HG03025 (cell line): ENCODE data around the gene ATP9B.

Experiments used
- ATAC-seq: cut with Tn5 transposase; IDR thresholded peaks from one replicate; pipeline ENCODE4 v1.9.1; 2021; ENCODE audit warnings: mild to moderate bottlenecking, moderate library complexity; ENCODE audit not compliant: unreplicated experiment, low FRiP score

ATP9B gene

GRCh38 chr18:79403723-79404566, 334.8 kb downstream of the ATP9B start:
- no peak for ATAC-seq

GRCh38 chr18:79404567-79404910, 335.3 kb downstream of the ATP9B start:
- ATAC-seq, result no peak

DNA sequence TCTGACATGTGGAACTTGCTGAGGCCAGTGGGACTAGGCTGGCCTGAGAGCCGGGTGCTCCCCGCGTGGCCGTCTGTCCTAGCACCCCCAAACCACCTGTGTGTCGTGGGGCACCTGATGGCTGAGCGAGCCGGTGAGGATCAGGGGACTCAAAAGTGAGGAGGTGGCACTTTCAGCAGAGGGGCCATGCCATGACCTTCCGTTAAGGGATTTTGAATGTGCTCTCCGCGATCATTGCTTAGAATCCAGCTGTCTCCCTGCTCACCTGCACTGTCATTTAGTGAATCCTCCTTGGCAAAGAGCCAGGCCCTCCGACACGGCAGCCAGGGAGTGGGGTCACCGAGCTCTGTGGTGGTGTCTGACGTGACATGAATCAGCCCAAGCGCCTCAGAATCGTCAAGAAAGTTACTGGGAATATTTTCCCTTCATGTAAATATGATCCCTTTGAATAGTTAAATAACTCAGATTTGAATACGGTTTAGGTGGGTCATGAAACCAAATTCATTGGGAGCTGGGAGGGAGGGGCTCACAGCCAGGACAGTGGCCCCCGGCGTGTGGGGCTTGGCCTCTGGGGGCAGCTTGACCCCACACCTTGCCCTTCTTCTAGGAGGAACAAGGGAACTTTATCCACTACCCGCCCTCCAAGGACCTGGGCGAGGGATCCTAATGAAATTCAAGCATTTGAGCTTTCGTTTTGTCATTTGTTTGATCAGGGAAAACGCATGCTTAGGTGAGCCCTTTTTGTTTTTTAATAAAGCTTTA, 336.0 kb downstream of the ATP9B start:
- no peak for ATAC-seq

- peak; percentile 58 for ATAC-seq
These were observed 336.8 kb downstream of the ATP9B start for GRCh38 chr18:79405781-79406575.

DNA sequence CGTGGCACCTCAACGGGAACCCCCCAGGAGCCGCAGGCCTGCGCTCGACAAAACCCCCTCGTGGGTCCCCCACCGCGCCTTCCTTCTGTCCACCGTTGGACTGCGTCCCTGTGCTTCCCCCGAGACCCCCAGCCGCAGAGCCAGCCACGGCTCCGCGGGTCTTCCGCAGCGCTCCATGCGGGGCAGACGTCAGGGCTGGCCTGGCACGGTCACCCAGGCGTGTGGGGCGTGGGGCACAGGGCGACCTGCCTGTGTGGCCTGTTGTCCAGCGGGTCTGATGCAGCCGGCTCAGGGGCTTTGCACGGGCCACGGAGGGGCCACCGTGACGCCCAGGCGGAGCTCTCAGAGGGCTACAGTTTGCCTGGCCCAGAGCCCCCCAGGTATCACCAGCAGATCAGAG, 337.5 kb downstream of the ATP9B start:
- no peak for ATAC-seq

- no peak for ATAC-seq
These were observed 340.1 kb downstream of the ATP9B start for GRCh38 chr18:79409313-79409712.

DNA sequence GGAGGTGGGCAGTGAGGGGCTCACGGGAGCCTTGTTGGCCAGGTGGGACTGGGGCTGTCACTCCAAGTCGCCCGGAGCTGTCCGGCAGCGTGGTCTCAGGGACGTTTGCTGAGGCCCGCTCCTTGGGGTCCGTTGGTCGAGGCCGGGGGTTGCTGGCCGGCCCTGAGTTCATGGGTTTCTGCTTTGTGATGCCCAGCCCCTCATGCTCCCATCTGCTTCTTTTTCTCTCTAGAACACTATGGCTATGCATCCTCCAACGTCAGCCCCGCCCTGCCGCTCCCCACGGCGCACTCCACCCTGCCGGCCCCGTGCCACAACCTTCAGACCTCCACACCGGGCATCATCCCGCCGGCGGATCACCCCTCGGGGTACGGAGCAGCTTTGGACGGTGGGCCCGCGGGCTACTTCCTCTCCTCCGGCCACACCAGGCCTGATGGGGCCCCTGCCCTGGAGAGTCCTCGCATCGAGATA, 341.0 kb downstream of the ATP9B start:
- no peak for ATAC-seq

DNA sequence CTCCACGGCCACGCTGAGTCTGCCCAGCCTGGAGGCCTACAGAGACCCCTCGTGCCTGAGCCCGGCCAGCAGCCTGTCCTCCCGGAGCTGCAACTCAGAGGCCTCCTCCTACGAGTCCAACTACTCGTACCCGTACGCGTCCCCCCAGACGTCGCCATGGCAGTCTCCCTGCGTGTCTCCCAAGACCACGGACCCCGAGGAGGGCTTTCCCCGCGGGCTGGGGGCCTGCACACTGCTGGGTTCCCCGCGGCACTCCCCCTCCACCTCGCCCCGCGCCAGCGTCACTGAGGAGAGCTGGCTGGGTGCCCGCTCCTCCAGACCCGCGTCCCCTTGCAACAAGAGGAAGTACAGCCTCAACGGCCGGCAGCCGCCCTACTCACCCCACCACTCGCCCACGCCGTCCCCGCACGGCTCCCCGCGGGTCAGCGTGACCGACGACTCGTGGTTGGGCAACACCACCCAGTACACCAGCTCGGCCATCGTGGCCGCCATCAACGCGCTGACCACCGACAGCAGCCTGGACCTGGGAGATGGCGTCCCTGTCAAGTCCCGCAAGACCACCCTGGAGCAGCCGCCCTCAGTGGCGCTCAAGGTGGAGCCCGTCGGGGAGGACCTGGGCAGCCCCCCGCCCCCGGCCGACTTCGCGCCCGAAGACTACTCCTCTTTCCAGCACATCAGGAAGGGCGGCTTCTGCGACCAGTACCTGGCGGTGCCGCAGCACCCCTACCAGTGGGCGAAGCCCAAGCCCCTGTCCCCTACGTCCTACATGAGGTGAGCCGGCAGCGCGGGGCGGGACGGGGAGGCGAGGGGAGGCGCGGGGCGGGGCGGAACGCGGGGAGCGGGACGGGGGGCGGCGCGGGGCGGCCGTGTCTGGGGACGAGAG, 341.8 kb downstream of the ATP9B start:
- no peak for ATAC-seq

GRCh38 chr18:79411614-79412526, 342.7 kb downstream of the ATP9B start:
- ATAC-seq, result no peak

- no peak for ATAC-seq
These were observed 343.8 kb downstream of the ATP9B start for GRCh38 chr18:79413025-79413424.

DNA sequence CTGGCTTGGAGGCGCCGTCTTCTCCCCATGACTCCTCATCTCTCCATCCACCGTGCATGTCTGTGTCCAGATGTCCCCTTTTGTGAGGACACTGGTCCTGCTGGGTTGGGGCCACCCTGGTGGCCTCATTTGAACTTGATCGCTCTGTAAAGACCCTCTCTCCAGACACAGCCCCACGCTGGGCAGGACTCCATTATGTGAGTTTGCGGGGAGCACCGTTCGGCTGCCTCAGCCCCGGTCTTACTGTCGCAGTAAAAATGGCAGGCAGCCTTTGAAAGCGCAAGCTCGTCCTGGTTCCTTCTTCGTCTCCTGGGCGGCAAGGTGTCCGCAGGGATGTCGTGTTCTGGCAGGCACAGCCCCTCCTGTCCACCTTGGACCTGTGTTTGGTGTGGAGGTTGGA, 344.2 kb downstream of the ATP9B start:
- ATAC-seq, result no peak

DNA sequence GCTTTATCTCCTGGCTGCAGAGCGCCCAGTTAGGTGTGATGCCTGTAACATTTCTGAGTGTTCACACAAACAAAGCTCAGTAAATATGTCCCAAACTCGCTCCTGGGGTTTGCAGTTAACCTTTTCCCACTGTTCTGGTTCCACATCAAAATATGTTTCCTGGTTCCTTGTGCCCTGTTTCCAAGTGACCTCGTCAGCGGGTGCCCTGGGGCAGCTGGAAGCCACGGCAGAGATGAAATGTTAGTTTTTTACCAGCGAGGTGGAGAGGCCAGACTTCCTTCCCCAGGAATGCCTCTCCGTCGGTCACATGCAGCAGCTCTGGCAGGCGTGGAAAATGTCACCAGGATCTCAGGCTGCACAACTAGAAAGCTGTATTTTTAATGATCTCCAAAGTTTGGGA, 344.7 kb downstream of the ATP9B start:
- ATAC-seq, result no peak

DNA sequence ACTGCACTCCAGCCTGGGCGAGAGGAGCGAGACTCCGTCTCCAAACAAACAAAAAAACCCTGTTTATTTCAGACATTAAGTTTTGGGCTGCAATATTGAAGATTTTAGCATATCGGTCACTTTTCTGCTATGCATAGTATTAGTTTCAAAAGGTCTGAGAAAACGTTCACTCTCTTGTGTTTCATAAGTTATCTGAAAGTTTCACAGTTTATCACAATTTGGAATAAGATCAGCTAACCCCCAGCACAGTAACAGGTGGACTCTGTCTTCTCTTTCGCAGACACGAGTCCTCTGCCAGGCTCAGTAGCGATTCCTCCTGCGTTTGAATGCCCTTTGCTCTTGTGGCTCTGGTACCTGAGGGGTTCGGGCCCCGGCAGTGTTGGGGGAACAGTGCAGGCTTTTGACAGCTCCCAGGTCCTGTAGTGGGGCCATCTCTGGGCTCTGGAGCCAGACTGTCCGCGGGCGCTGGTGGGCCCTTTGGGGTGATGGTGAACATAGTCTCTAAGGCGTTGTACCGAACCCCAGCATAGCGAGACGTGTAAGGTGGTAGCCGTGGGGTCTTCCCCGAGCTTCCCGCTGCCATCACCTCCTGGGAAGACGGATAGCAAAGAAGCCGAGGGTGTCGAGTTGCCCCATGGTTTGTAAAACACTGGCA, 347.0 kb downstream of the ATP9B start:
- no peak for ATAC-seq

GRCh38 chr18:79416677-79417052, 347.5 kb downstream of the ATP9B start:
- ATAC-seq, result no peak

DNA sequence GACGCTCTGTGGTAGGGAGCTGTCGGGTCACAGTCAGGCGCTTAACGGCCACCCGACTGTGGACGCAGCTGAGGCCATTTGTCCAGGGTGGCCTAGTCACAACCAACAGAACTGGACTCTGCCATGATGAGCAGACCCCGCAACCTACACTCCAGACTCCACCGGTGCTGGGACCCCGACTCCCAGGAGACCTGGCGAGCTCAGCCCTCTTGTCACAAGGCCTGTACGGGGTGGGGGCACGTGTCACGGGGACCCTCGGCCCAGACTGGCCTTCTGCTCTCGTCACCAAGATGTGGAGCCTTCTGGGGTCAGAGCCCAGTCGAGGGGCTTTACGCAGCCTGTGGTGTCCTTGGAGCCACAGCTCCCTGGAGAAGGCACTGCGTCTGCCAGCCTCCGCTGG, 349.0 kb downstream of the ATP9B start:
- no peak for ATAC-seq

GRCh38 chr18:79418642-79419041, 349.4 kb downstream of the ATP9B start:
- no peak for ATAC-seq

GRCh38 chr18:79420033-79420745, 351.0 kb downstream of the ATP9B start:
- ATAC-seq, result no peak

GRCh38 chr18:79421275-79421857, 352.2 kb downstream of the ATP9B start:
- ATAC-seq, result no peak
